Panc1 (cell line): ENCODE measurements around the gene VASP. TPM values are rescaled to one million over a fixed set of nuclear protein-coding genes. Genes with fewer than 3 reads are reported as not detected.

Experiments
- ATAC-seq: fragments of 200-7000 bp; cut with Tn5 transposase; 2 replicates; pipeline ENCODE4 v1.9.1; 2020; ENCODE audit warnings: mild to moderate bottlenecking, moderate library complexity
- BruUV-seq: library from RNA; stranded (reverse); fragments of 400-500 nt; replicated peaks from 2 replicates; lab custom pipeline; 2021; lab: Mats Ljungman, UMichigan
- CTCF ChIA-PET: fragments of 300-600 bp; sonication (Branson Sonifier 250); formaldehyde crosslinking; loops from one replicate; lab custom pipeline; 2022; ENCODE audit warnings: antibody characterized with exemption; lab: Charles Lee
- POLR2A ChIA-PET: fragments of 300-600 bp; sonication (Branson Sonifier 250); formaldehyde crosslinking; loops from one replicate; lab custom pipeline; 2022; ENCODE audit warnings: antibody characterized with exemption; lab: Charles Lee
- DNase-seq: peaks from one replicate; pipeline ENCODE4 v3.0.0-alpha.2; 2010; ENCODE audit warnings: low read depth, low spot score
- H3K27ac ChIP-seq: 2 replicates; pipeline ENCODE4 v1.5.1; 2011; ENCODE audit warnings: mild to moderate bottlenecking, low read length, inconsistent platforms
- H3K27me3 ChIP-seq: fragments of 200-500 bp; sonication (Bioruptor generic); 2 replicates; pipeline ENCODE4 v1.6.0; 2014; ENCODE audit warnings: low read length, inconsistent platforms; ENCODE audit not compliant: control insufficient read depth, insufficient read depth
- H3K36me3 ChIP-seq: fragments of 200-500 bp; sonication (Bioruptor generic); 2 replicates; pipeline ENCODE4 v1.5.1; 2014; ENCODE audit warnings: inconsistent platforms, mild to moderate bottlenecking, low read length, moderate library complexity; ENCODE audit not compliant: control insufficient read depth, insufficient read depth
- H3K4me1 ChIP-seq: 2 replicates; pipeline ENCODE4 v1.5.1; 2011; ENCODE audit warnings: inconsistent platforms, mild to moderate bottlenecking, low read length, moderate library complexity; ENCODE audit not compliant: control insufficient read depth, insufficient read depth
- H3K4me3 ChIP-seq, 2 experiments: 2 replicates each; pipeline ENCODE4 v1.5.1; 2011 to 2012; ENCODE audit warnings: low read depth in 2 of 2, low read length in 2 of 2, mild to moderate bottlenecking in 2 of 2, inconsistent platforms in 1 of 2, moderate library complexity in 1 of 2
- H3K9me3 ChIP-seq: fragments of 200-500 bp; sonication (Bioruptor generic); 2 replicates; pipeline ENCODE4 v1.5.1; 2014; ENCODE audit warnings: low read depth, mild to moderate bottlenecking, inconsistent platforms, low read length, moderate library complexity; ENCODE audit not compliant: control insufficient read depth, insufficient read depth
- POLR2AphosphoS5 ChIP-seq: IDR thresholded peaks from 2 replicates; pipeline ENCODE4 v1.6.1; 2012; ENCODE audit warnings: mild to moderate bottlenecking, low read depth, low read length, moderate library complexity
- SIN3A ChIP-seq: IDR thresholded peaks from 2 replicates; pipeline ENCODE4 v1.6.1; 2012; ENCODE audit warnings: low read depth, mild to moderate bottlenecking, low read length, moderate library complexity, borderline replicate concordance; ENCODE audit not compliant: insufficient read depth
- TCF7L2 ChIP-seq: IDR thresholded peaks from 2 replicates; pipeline ENCODE4 v1.6.1; 2011; ENCODE audit warnings: mild to moderate bottlenecking, low read depth, low read length, inconsistent platforms
- in situ Hi-C: cut with HindIII; loops from 2 replicates; pipeline ENCODE4 v1.10.0; 2016; ENCODE audit warnings: low sequenced_read_pairs, low pct_unique_long_range_greater_than_20kb
- intact Hi-C: fragments of 100-400 bp; cut with micrococcal nuclease; formaldehyde crosslinking; loops from one replicate; pipeline ENCODE4 v1.10.0; 2022; ENCODE audit not compliant: unreplicated experiment
- total RNA-seq: library from RNA; stranded (reverse); gene quantifications from one replicate; pipeline ENCODE4 v1.2.1, GENCODE V29; 2021; ENCODE audit not compliant: unreplicated experiment
- TF ChIP-seq, protein P1 (sequence below), 2 experiments: IDR thresholded peaks; 2 replicates each; pipeline ENCODE4 v1.6.1; 2011 to 2012; ENCODE audit warnings: low read depth in 2 of 2, control low read depth in 1 of 2, low read length in 1 of 2, mild to moderate bottlenecking in 1 of 2, moderate library complexity in 1 of 2; ENCODE audit not compliant: insufficient read depth in 1 of 2
- TF ChIP-seq, protein P2 (sequence below): fragments of 450-650 bp; IDR thresholded peaks from 2 replicates; pipeline ENCODE4 v1.5.1; 2017; ENCODE audit warnings: mild to moderate bottlenecking

VASP gene
- total RNA-seq, 1 experiment from 2014 or later, result 101 TPM

DNA sequence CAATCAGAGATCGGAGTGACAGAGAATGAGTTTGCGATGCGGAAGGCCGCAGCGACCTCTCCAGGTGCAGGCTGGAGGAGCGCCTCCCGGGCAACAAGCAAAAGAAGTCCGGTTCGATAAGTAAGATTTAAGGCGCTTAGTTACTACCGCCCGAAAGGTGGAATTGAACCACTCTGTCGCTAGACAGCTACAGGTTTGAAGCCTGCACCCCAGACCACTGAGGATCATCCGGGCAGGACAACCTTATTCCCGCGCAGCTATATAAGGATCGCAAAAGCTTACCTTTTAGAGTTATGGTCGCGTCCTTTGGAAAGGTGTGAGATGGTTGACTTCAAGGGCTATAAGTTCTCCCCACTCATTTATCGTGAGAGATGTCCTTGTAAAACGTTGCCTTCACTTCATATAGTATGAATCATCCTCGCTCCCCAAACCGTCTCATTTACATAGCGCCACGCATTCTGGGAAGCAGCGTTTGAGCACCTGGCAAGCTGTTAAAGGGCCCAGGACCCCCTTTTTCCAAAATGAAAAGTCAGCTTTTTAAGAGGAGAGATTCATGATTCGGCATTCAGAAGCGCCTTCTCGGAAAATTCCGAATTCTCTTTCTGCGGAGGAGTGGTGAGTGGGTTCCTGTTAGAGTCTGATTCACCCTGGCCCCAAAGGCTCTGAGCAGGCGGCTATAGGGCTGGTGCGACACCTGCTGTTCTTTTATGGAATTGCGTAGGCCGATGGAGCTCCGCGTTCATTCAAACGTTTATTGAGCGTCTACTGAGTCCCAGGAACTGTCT is 28.6 kb upstream of the VASP start:
- peak; percentile 83 for DNase-seq
- ChIA-PET CTCF (interaction anchor here (0.6 to 2.6 kb wide), 8 partner anchors 13 to 163 kb away, joined by 3 to 31 read pairs (median 6); no protein-coding TSS in a partner anchor), POLR2A (interaction anchor here (1.1 kb wide), 1 partner anchor 11 kb away, joined by 3 read pairs; no protein-coding TSS in a partner anchor)
- intact Hi-C loops, result loop anchor here (2.0 kb wide), 1 partner anchor 40 kb away; no protein-coding TSS in a partner anchor
- H3K4me3 ChIP-seq, result peak overlapping the region; percentile 58 to 80
- in situ Hi-C loops, result no loop called here
- H3K27ac ChIP-seq, result peak overlapping the region; percentile 99
- H3K4me1 ChIP-seq, result peaks cover 9% of the 10 kb centered on the region
- peak; percentile 98 for ATAC-seq
- no peaks in the 10 kb centered on the region for H3K9me3 ChIP-seq
- peak; percentile 58 for TF ChIP-seq POLR2AphosphoS5
- peak; percentile 66; the same call in 1 of the 2 replicates for TF ChIP-seq SIN3A
- 0 out of 2 replicates have a peak, but pooled peaks have one; percentile 19 for TF ChIP-seq TCF7L2
- TF ChIP-seq, protein P1, sequence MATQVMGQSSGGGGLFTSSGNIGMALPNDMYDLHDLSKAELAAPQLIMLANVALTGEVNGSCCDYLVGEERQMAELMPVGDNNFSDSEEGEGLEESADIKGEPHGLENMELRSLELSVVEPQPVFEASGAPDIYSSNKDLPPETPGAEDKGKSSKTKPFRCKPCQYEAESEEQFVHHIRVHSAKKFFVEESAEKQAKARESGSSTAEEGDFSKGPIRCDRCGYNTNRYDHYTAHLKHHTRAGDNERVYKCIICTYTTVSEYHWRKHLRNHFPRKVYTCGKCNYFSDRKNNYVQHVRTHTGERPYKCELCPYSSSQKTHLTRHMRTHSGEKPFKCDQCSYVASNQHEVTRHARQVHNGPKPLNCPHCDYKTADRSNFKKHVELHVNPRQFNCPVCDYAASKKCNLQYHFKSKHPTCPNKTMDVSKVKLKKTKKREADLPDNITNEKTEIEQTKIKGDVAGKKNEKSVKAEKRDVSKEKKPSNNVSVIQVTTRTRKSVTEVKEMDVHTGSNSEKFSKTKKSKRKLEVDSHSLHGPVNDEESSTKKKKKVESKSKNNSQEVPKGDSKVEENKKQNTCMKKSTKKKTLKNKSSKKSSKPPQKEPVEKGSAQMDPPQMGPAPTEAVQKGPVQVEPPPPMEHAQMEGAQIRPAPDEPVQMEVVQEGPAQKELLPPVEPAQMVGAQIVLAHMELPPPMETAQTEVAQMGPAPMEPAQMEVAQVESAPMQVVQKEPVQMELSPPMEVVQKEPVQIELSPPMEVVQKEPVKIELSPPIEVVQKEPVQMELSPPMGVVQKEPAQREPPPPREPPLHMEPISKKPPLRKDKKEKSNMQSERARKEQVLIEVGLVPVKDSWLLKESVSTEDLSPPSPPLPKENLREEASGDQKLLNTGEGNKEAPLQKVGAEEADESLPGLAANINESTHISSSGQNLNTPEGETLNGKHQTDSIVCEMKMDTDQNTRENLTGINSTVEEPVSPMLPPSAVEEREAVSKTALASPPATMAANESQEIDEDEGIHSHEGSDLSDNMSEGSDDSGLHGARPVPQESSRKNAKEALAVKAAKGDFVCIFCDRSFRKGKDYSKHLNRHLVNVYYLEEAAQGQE (IDR thresholded peaks at IDR 0.05; ENCODE audit: insufficient read depth in 1 of 2, low read depth in 2 of 2, low read length in 1 of 2), result no peak
- TF ChIP-seq, protein P2, sequence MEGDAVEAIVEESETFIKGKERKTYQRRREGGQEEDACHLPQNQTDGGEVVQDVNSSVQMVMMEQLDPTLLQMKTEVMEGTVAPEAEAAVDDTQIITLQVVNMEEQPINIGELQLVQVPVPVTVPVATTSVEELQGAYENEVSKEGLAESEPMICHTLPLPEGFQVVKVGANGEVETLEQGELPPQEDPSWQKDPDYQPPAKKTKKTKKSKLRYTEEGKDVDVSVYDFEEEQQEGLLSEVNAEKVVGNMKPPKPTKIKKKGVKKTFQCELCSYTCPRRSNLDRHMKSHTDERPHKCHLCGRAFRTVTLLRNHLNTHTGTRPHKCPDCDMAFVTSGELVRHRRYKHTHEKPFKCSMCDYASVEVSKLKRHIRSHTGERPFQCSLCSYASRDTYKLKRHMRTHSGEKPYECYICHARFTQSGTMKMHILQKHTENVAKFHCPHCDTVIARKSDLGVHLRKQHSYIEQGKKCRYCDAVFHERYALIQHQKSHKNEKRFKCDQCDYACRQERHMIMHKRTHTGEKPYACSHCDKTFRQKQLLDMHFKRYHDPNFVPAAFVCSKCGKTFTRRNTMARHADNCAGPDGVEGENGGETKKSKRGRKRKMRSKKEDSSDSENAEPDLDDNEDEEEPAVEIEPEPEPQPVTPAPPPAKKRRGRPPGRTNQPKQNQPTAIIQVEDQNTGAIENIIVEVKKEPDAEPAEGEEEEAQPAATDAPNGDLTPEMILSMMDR, result peak; percentile 85
- H3K36me3 ChIP-seq, result no peaks in the 10 kb centered on the region
- no TSS peak for BruUV-seq
- H3K27me3 ChIP-seq, result no peaks in the 10 kb centered on the region

DNA sequence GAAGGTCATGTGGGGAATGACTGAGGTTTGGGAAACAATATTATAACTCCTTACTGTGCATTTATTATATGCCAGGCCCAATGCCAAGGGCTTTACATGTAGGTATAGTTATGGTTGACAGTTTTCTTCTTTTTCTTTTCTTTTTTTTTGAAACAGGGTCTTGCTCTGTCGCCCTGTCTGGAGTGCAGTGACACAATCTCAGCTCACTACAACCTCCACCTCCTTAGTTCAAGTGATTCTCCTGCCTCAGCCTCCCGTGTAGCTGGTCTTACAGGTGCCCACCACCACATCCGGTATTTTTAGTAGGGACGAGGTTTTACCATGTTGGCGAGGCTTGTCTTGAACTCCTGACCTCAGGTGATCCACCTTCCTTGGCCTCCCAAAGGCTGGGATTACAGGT is 24.2 kb upstream of the VASP start:
- H3K27me3 ChIP-seq, result no peaks in the 10 kb centered on the region
- no peak for TF ChIP-seq SIN3A
- TF ChIP-seq TCF7L2, result no peak
- TF ChIP-seq, protein P2, result no peak
- TF ChIP-seq, protein P1 (IDR thresholded peaks at IDR 0.05; ENCODE audit: insufficient read depth in 1 of 2, low read depth in 2 of 2, low read length in 1 of 2), result no peak
- no peak for TF ChIP-seq POLR2AphosphoS5
- no peak for ATAC-seq
- BruUV-seq, result no TSS peak
- no peaks in the 10 kb centered on the region for H3K9me3 ChIP-seq
- no peak overlapping the region for H3K27ac ChIP-seq
- no peak for DNase-seq
- no peaks in the 10 kb centered on the region for H3K36me3 ChIP-seq
- POLR2A ChIA-PET, result no interaction called here
- intact Hi-C loops, result no loop called here
- in situ Hi-C loops, result no loop called here
- no peak overlapping the region for H3K4me3 ChIP-seq
- CTCF ChIA-PET, result no interaction called here
- H3K4me1 ChIP-seq, result peaks cover 2% of the 10 kb centered on the region; the same call in 1 of the 2 replicates
